HepG2 (cell line): ENCODE data around the gene ARL3. TPM values are rescaled to one million over a fixed set of nuclear protein-coding genes. Genes with fewer than 3 reads are reported as not detected.

Experiments
- ARID5B ChIP-seq: IDR thresholded peaks from 2 replicates; pipeline ENCODE4 v1.4.0; 2020; ENCODE audit warnings: mild to moderate bottlenecking, missing genetic modification reagents
- ATF3 ChIP-seq: sonication (generic); formaldehyde crosslinking; IDR thresholded peaks from 2 replicates; pipeline ENCODE4 v1.4.0; 2020; ENCODE audit warnings: missing genetic modification reagents
- CREM ChIP-seq, 2 experiments: sonication (generic) in 1 of 2; formaldehyde crosslinking in 1 of 2; IDR thresholded peaks; 2 replicates each; pipeline versions ENCODE4 v1.4.0 to v1.6.1; 2016 to 2020; ENCODE audit warnings: antibody characterized with exemption in 1 of 2, mild to moderate bottlenecking in 1 of 2, missing genetic modification reagents in 1 of 2
- DNMT1 ChIP-seq: sonication (generic); formaldehyde crosslinking; IDR thresholded peaks from 2 replicates; pipeline ENCODE4 v1.5.1; 2020; ENCODE audit warnings: mild to moderate bottlenecking, missing genetic modification reagents
- FOXA1 ChIP-seq, 2 experiments: fragments of 450-650 bp in 1 of 2; sonication (generic) in 1 of 2; formaldehyde crosslinking in 1 of 2; IDR thresholded peaks; 2 replicates each; pipeline versions ENCODE4 v1.4.0 to v1.6.1; 2016 to 2020; ENCODE audit warnings: missing genetic modification reagents in 1 of 2
- FOXJ3 ChIP-seq: sonication (generic); formaldehyde crosslinking; IDR thresholded peaks from 2 replicates; pipeline ENCODE4 v1.4.0; 2020; ENCODE audit warnings: missing genetic modification reagents, mild to moderate bottlenecking, borderline replicate concordance
- HNF4A ChIP-seq: sonication (generic); formaldehyde crosslinking; IDR thresholded peaks from 2 replicates; pipeline ENCODE4 v1.4.0; 2020; ENCODE audit warnings: missing genetic modification reagents
- IKZF1 ChIP-seq: fragments of 450-650 bp; IDR thresholded peaks from 2 replicates; pipeline ENCODE4 v1.7.1; 2016
- KDM6A ChIP-seq: IDR thresholded peaks from 2 replicates; pipeline ENCODE4 v1.6.1; 2016; ENCODE audit warnings: low read depth
- RARA ChIP-seq: IDR thresholded peaks from 2 replicates; pipeline ENCODE4 v1.6.1; 2016; ENCODE audit warnings: missing genetic modification reagents, missing compliant biosample characterization
- RBM39 ChIP-seq: fragments of 200-400 bp; formaldehyde crosslinking; IDR thresholded peaks from one replicate; pipeline ENCODE4 v1.6.1; 2018; ENCODE audit warnings: antibody characterized with exemption, mild to moderate bottlenecking, low read depth, low read length; ENCODE audit not compliant: poor library complexity, severe bottlenecking
- REPIN1 ChIP-seq: sonication (generic); formaldehyde crosslinking; IDR thresholded peaks from 2 replicates; pipeline ENCODE4 v1.8.0; 2022; ENCODE audit warnings: missing genetic modification reagents, low read depth, mild to moderate bottlenecking, borderline replicate concordance
- RFX1 ChIP-seq: fragments of 450-650 bp; IDR thresholded peaks from 2 replicates; pipeline ENCODE4 v1.6.1; 2017
- SRSF9 ChIP-seq: fragments of 200-400 bp; formaldehyde crosslinking; IDR thresholded peaks from 2 replicates; pipeline ENCODE4 v1.6.1; 2018; ENCODE audit warnings: borderline replicate concordance, mild to moderate bottlenecking, low read depth, low read length; ENCODE audit not compliant: insufficient read depth, poor library complexity, severe bottlenecking
- ZBTB10 ChIP-seq: sonication (generic); formaldehyde crosslinking; IDR thresholded peaks from 2 replicates; pipeline ENCODE4 v1.4.0; 2020; ENCODE audit warnings: missing genetic modification reagents, borderline replicate concordance
- ZBTB2 ChIP-seq: sonication (generic); formaldehyde crosslinking; IDR thresholded peaks from 2 replicates; pipeline ENCODE4 v1.8.0; 2022; ENCODE audit warnings: low read depth, missing genetic modification reagents
- ZMYM4 ChIP-seq: sonication (generic); formaldehyde crosslinking; IDR thresholded peaks from 2 replicates; pipeline ENCODE4 v1.8.1; 2023; ENCODE audit warnings: mild to moderate bottlenecking, missing genetic modification reagents
- ZNF367 ChIP-seq: sonication (generic); formaldehyde crosslinking; IDR thresholded peaks from 2 replicates; pipeline ENCODE4 v1.4.0; 2020; ENCODE audit warnings: missing genetic modification reagents, borderline replicate concordance
- ZNF460 ChIP-seq: sonication (generic); formaldehyde crosslinking; IDR thresholded peaks from 2 replicates; pipeline ENCODE4 v1.5.1; 2020; ENCODE audit warnings: missing genetic modification reagents, mild to moderate bottlenecking, borderline replicate concordance
- ZNF704 ChIP-seq: sonication (generic); formaldehyde crosslinking; IDR thresholded peaks from 2 replicates; pipeline ENCODE4 v1.8.1; 2023; ENCODE audit warnings: mild to moderate bottlenecking, inconsistent platforms, moderate library complexity, missing genetic modification reagents, borderline replicate concordance
- polyA plus RNA-seq, 8 experiments: library from polyadenylated mRNA; depleted of rRNA in 3 of 8; stranded (reverse) in 7 of 8; unstranded in 1 of 8; fragments of >200 nt; fragmentation: Illumina TruSeq in 4 of 8; extraction: Trizol in 4 of 8; gene quantifications; 2 replicates each; pipeline versions ENCODE4 v1.2.1 to v1.2.3, GENCODE V29; 2011 to 2016; ENCODE audit warnings: low read depth in 4 of 8, missing spikeins in 1 of 8, mixed read lengths in 1 of 8; ENCODE audit not compliant: insufficient read depth in 1 of 8
- total RNA-seq, 5 experiments: library from RNA; depleted of rRNA; stranded (reverse); fragments of >200 nt; fragmentation: Illumina TruSeq; extraction: Trizol; gene quantifications; 2 replicates each; pipeline ENCODE4 v1.2.3, GENCODE V29; 2016; ENCODE audit warnings: low read depth in 1 of 5

ARL3 gene
- total and polyA plus RNA-seq, 2 of the 13 experiments (the other 11 are each of a cell fraction or from before 2014, with no cell fraction given) = 5.2 to 6.6 TPM

- TF ChIP-seq ZNF704 (no peak), IKZF1 (no peak), ZMYM4 (CRISPR knock-in tag) (no peak), SRSF9 (no peak), KDM6A (CRISPR knock-in tag) (no peak; the same call in 1 of the 2 replicates), REPIN1 (CRISPR knock-in tag) (no peak; the same call in 1 of the 2 replicates), ZNF460 (CRISPR knock-in tag) (no peak), ZBTB10 (no peak), RBM39 (no peak), FOXJ3 (no peak), ZBTB2 (no peak), ATF3 (CRISPR knock-in tag) (0 out of 2 replicates have a peak, but pooled peaks have one; percentile 13), ARID5B (CRISPR knock-in tag) (0 out of 2 replicates have a peak, but pooled peaks have one; percentile 9), DNMT1 (CRISPR knock-in tag) (no peak), RARA (CRISPR knock-in tag) (no peak), RFX1 (no peak), CREM (IDR thresholded peaks at IDR 0.05) (no peak), CREM (CRISPR knock-in tag; IDR thresholded peaks at IDR 0.05) (no peak), ZNF367 (no peak), HNF4A (peak; percentile 79), FOXA1 (IDR thresholded peaks at IDR 0.05) (no peak), FOXA1 (CRISPR knock-in tag; IDR thresholded peaks at IDR 0.05) (no peak)
Observed at GRCh38 chr10:102665904-102666509, 48.2 kb downstream of the ARL3 start (continued).
